Body of pancreas (tissue), 4 donors: ENCODE measurements around the gene RNASE12. TPM values are rescaled to one million over a fixed set of nuclear protein-coding genes. Genes with fewer than 3 reads are reported as not detected.

Source experiments
- ATAC-seq: fragments of 150-250 bp; one replicate; pipeline ENCODE4 v1.9.1; 2016
- DNase-seq, 4 donors: peaks; one replicate each; pipeline ENCODE4 v3.0.0-alpha.2; 2019
- H3K27ac ChIP-seq, 4 donors: fragments of 200-600 bp; sonication (generic); 1 replicate in 3 of 4; 2 replicates in 1 of 4; pipeline versions ENCODE4 v1.5.1 to v1.6.1; 2016 to 2019; ENCODE audit warnings: mild to moderate bottlenecking in 1 of 4, mixed read lengths in 1 of 4, moderate library complexity in 1 of 4
- H3K27me3 ChIP-seq, 2 donors: fragments of 200-600 bp; sonication (generic); one replicate each; pipeline ENCODE4 v1.6.0; 2016; ENCODE audit warnings: mild to moderate bottlenecking in 1 of 2
- H3K36me3 ChIP-seq, 2 donors: fragments of 200-600 bp; sonication (generic); replicated peaks in 1 of 2; 2 replicates each; pipeline ENCODE4 v1.5.1; 2016; ENCODE audit warnings: low read depth in 2 of 2; ENCODE audit not compliant: insufficient read depth in 1 of 2
- H3K4me1 ChIP-seq: fragments of 200-600 bp; sonication (generic); one replicate; pipeline ENCODE4 v1.6.0; 2016
- H3K4me3 ChIP-seq, 2 donors: fragments of 200-600 bp; sonication (generic); 1 replicate in 1 of 2; 2 replicates in 1 of 2; pipeline ENCODE4 v1.5.1; 2016 to 2019
- H3K9me3 ChIP-seq, 3 donors: fragments of 200-600 bp; sonication (generic); 1 replicate in 2 of 3; 2 replicates in 1 of 3; pipeline ENCODE4 v1.5.1; 2016
- POLR2A ChIP-seq, 3 donors: fragments of 450-650 bp; IDR thresholded peaks; one replicate each; pipeline ENCODE4 v1.6.1; 2016; ENCODE audit warnings: antibody characterized with exemption in 3 of 3, mild to moderate bottlenecking in 2 of 3
- WGBS, 2 donors: methylation state at CpG; one replicate each; pipeline ENCODE4 v1.1.5; 2017; 5-methylcytosine and 5-hydroxymethylcytosine counted together
- intact Hi-C: fragments of 100-400 bp; cut with DNase I; formaldehyde crosslinking; loops from one replicate; pipeline ENCODE4 v1.15.1; 2023
- total RNA-seq, 2 donors: library from RNA; depleted of rRNA; stranded (reverse); fragments of >200 nt; gene quantifications; one replicate each; pipeline ENCODE4 v1.1.0, GENCODE V29; 2016
- TF ChIP-seq, protein P1 (sequence below), 7 experiments: fragments of 450-650 bp in 4 of 7; fragments of 200-600 bp in 3 of 7; sonication (generic) in 3 of 7; IDR thresholded peaks; one replicate each; pipeline ENCODE4 v1.5.1; 2016 to 2019; ENCODE audit warnings: antibody characterized with exemption in 7 of 7

Gene RNASE12, protein sequence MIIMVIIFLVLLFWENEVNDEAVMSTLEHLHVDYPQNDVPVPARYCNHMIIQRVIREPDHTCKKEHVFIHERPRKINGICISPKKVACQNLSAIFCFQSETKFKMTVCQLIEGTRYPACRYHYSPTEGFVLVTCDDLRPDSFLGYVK
- not detected for total RNA-seq

DNA sequence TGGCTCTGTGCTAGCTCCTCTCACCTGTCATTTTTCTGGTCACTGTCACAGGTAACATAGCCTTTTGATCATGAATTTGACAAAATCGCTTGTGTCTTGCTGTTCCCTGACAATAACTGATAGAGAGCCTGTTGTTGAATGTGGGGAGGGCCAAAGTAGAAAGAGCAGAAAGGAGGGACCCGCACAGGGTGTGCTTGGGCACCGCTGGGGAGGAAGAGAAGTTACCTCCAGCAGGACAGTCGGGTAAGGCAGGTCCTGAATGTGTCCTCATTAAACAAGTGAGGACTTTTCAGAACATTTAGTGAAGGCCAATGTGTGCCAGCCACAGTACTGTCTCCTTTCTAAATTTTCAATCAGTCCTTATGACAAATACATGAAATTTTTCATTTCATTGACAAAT, at the start of gene RNASE12:
Gene RNASE12 (minus strand): TSS at position 142 of the 400 bp plus-strand sequence. CDS start 653 bp downstream, outside the sequence.
- Histone ChIP-seq H3K27ac (no peak within 1 kb of the TSS), H3K9me3 (no peaks in the 10 kb centered on the region), H3K4me1 (no peaks in the 10 kb centered on the region), H3K36me3 (no peaks in the 10 kb centered on the region), H3K4me3 (no peak within 1 kb of the TSS), H3K27me3 (no peaks in the 10 kb centered on the region)
- 60 to 67% methylated on average over 4 of the region's 4 CpGs for WGBS, 2 donors
- intact Hi-C loops: no loop called here
- ATAC-seq: no peak
- TF ChIP-seq, protein P1, sequence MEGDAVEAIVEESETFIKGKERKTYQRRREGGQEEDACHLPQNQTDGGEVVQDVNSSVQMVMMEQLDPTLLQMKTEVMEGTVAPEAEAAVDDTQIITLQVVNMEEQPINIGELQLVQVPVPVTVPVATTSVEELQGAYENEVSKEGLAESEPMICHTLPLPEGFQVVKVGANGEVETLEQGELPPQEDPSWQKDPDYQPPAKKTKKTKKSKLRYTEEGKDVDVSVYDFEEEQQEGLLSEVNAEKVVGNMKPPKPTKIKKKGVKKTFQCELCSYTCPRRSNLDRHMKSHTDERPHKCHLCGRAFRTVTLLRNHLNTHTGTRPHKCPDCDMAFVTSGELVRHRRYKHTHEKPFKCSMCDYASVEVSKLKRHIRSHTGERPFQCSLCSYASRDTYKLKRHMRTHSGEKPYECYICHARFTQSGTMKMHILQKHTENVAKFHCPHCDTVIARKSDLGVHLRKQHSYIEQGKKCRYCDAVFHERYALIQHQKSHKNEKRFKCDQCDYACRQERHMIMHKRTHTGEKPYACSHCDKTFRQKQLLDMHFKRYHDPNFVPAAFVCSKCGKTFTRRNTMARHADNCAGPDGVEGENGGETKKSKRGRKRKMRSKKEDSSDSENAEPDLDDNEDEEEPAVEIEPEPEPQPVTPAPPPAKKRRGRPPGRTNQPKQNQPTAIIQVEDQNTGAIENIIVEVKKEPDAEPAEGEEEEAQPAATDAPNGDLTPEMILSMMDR (IDR thresholded peaks at IDR 0.05): no peak
- no peak for TF ChIP-seq POLR2A (IDR thresholded peaks at IDR 0.05)
- DNase-seq: no peak

DNA sequence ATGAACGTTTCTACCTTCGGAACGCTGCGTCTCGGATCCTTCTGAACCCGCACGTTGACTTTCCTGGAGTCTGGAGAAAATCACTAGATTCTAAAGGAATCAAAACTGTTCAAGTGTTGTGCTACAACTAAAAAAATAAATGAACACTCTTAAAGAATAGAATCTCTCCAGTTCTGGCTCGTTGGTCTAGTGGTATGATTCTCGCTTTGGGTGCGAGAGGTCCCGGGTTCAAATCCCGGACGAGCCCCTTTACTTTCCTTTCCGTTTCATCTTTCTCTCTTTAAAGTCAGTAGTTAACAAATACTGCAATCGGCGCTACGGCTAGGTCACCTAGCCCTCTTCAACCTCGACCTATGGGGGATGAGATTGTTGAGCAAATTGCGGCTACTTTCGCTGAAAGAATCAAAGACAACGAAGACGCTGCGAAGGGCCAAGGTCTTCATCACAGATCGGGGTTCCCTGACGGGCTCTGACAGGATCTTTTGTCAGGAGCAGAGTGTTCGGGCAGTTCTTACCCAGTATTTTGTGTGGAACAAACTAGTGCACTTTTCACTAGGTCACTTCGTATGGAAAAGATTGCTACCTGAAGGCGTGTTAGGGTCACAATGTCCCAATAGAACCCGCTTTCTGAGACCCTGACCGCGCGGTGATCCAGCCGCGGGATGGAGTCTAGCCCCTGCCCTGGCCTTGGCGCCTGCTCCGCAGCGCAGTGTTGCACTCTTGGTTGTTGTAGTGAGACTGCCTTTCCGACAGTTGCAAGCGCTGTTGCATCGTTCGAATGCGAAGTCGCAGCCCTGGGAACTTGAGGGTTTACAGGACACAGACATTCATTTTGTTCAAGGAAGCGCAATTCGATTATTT, 41.9 kb upstream of the RNASE12 start:
- Histone ChIP-seq H3K36me3 (no peaks in the 10 kb centered on the region), H3K27ac (peak overlapping the region in 1 of 4 donors; percentile 2), H3K9me3 (no peaks in the 10 kb centered on the region), H3K27me3 (no peaks in the 10 kb centered on the region), H3K4me1 (peaks cover 27% of the 10 kb centered on the region), H3K4me3 (no peak overlapping the region)
- DNase-seq: peak; percentile 61 to 79 (median 69)
- peak; percentile 84 for ATAC-seq
- intact Hi-C loops: no loop called here
- TF ChIP-seq, protein P1 (IDR thresholded peaks at IDR 0.05): no peak
- TF ChIP-seq POLR2A (IDR thresholded peaks at IDR 0.05): no peak
- WGBS, 2 donors: 1 to 4% methylated on average over 42 to 45 of the region's 45 CpGs

DNA sequence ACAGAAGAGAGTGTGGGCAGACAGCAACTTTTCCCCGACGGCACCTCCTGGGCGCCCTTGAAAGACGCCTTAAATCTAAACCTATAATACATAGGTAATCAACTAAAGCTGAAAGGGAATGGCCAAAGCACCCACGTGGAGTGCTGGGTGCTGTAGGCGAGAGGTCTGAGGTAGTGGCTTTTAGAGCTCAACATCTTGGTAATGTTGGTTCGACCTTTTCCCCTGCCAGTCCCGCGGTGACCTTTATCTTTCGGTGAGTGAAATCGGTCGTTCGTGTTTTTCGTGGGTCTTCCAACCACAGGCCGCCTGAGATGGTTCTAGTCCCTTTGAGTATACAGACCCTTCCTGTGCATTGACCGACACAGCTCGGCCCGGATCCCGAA, 41.3 kb upstream of the RNASE12 start:
- WGBS, 2 donors: 3 to 5% methylated on average over 19 of the region's 19 CpGs
- ATAC-seq: no peak
- H3K9me3 ChIP-seq: no peaks in the 10 kb centered on the region
- H3K27me3 ChIP-seq: no peaks in the 10 kb centered on the region
- H3K27ac ChIP-seq: no peak overlapping the region
- H3K4me1 ChIP-seq: peaks cover 27% of the 10 kb centered on the region
- no peak for DNase-seq
- H3K36me3 ChIP-seq: no peaks in the 10 kb centered on the region
- H3K4me3 ChIP-seq: no peak overlapping the region
- TF ChIP-seq POLR2A (IDR thresholded peaks at IDR 0.05): no peak
- TF ChIP-seq, protein P1 (IDR thresholded peaks at IDR 0.05): no peak
- intact Hi-C loops: no loop called here

DNA sequence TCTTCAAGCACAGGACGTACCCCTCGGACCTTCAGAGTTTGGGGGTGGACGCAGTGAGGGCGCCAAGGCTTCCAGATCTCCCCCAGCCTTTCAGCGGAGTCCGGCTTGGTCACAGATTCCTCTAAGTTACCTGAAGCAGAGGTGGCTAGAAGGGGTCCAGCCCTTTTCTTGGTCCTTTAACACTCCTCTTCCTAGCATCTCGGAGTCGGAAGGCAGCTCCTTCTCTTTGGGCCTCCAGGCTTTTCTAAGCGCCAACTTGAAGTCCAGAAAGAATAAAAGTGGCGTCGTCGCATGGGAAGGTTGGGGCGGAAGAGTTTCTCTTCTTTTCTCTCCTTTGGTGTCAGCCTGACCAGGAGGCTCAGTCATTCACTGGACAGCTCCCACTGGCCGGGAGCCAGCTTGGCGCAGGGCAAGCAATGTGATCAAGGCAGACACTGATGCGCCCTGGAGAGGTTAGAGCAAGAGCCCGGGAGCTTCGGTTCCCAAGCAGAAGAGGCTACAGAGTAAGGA, 40.8 kb upstream of the RNASE12 start:
- intact Hi-C loops: no loop called here
- peaks cover 27% of the 10 kb centered on the region for H3K4me1 ChIP-seq
- peak; percentile 62 to 80 (median 69) for DNase-seq
- 4 to 6% methylated on average over 14 to 18 of the region's 18 CpGs for WGBS, 2 donors
- no peak overlapping the region for H3K4me3 ChIP-seq
- H3K27me3 ChIP-seq: no peaks in the 10 kb centered on the region
- peak; percentile 39 for ATAC-seq
- H3K36me3 ChIP-seq: no peaks in the 10 kb centered on the region
- no peaks in the 10 kb centered on the region for H3K9me3 ChIP-seq
- H3K27ac ChIP-seq: no peak overlapping the region
- TF ChIP-seq, protein P1 (IDR thresholded peaks at IDR 0.05): no peak
- TF ChIP-seq POLR2A (IDR thresholded peaks at IDR 0.05): no peak
